ENCODE measurements around the gene DIP2A. TPM values are rescaled to one million over a fixed set of nuclear protein-coding genes. Genes with fewer than 3 reads are reported as not detected.

The DIP2A gene
- total and polyA plus RNA-seq, 2 of the 8 experiments (the other 6 are each of a cell fraction or from before 2014, with no cell fraction given): 16.0 to 27.1 TPM

- TF ChIP-seq CTCF (IDR thresholded peaks at IDR 0.05; ENCODE audit: control extremely low read depth in 1 of 3, insufficient read depth in 1 of 3, low read depth in 1 of 3, low read length in 3 of 3): no peak
- TF ChIP-seq EP300 (IDR thresholded peaks at IDR 0.05; ENCODE audit: borderline replicate concordance in 1 of 2, low read depth in 2 of 2, low read length in 2 of 2): no peak
- TF ChIP-seq JUND (IDR thresholded peaks at IDR 0.05; ENCODE audit: low read length): no peak
- TF ChIP-seq BRCA1 (IDR thresholded peaks at IDR 0.05; ENCODE audit: low read depth, low read length): no peak
- TF ChIP-seq SIN3A (conservative IDR thresholded peaks at IDR 0.05 in 1 of 2, IDR thresholded peaks at IDR 0.05 in 1 of 2; ENCODE audit: low read depth in 1 of 2, low read length in 2 of 2): no peak
- no peak for TF ChIP-seq SRF (IDR thresholded peaks at IDR 0.05; ENCODE audit: low read depth, low read length)
Observed at GRCh38 chr21:46465651-46466050, 7.0 kb downstream of the DIP2A start (continued).
